Colon (tissue), 2 donors: ENCODE data around the gene NDUFAF5.

Experiments used
- FAIRE-seq: peaks from 2 replicates; lab custom pipeline; 2012; peaks lifted over from hg19 to GRCh38; lab: Jason Lieb, UNC
- donor health status: control.
- donor health status: control.

NDUFAF5 gene

GRCh38 chr20:13778827-13779226 is 6.0 kb upstream of the NDUFAF5 start:
- no peak for FAIRE-seq

GRCh38 chr20:13783528-13783927 is 1.3 kb upstream of the NDUFAF5 start:
- no peak for FAIRE-seq

- FAIRE-seq: no peak
Observed at GRCh38 chr20:13784271-13784892, 446 bp upstream of the NDUFAF5 start.

GRCh38 chr20:13786143-13786828 is 1.5 kb downstream of the NDUFAF5 start:
- FAIRE-seq: no peak

GRCh38 chr20:13788167-13788834 is 3.5 kb downstream of the NDUFAF5 start:
- no peak for FAIRE-seq

- no peak for FAIRE-seq
Observed at GRCh38 chr20:13790708-13791107, 5.9 kb downstream of the NDUFAF5 start.

- no peak for FAIRE-seq
Observed at GRCh38 chr20:13791540-13792459, 7.0 kb downstream of the NDUFAF5 start.

- no peak for FAIRE-seq
Observed at GRCh38 chr20:13793001-13793400, 8.2 kb downstream of the NDUFAF5 start.

GRCh38 chr20:13794667-13795066 is 9.8 kb downstream of the NDUFAF5 start:
- FAIRE-seq: no peak

- FAIRE-seq: no peak
Observed at GRCh38 chr20:13799040-13799439, 14.2 kb downstream of the NDUFAF5 start.

GRCh38 chr20:13799974-13800373 is 15.1 kb downstream of the NDUFAF5 start:
- no peak for FAIRE-seq

GRCh38 chr20:13800728-13801134 is 15.9 kb downstream of the NDUFAF5 start:
- FAIRE-seq: no peak

- no peak for FAIRE-seq
Observed at GRCh38 chr20:13809373-13809772, 24.5 kb downstream of the NDUFAF5 start.

GRCh38 chr20:13809855-13810254 is 25.0 kb downstream of the NDUFAF5 start:
- FAIRE-seq: no peak

GRCh38 chr20:13810446-13810845 is 25.6 kb downstream of the NDUFAF5 start:
- FAIRE-seq: no peak

GRCh38 chr20:13813910-13814309 is 29.1 kb downstream of the NDUFAF5 start:
- FAIRE-seq: no peak

- FAIRE-seq: no peak
Observed at GRCh38 chr20:13814672-13815071, 29.8 kb downstream of the NDUFAF5 start.

- FAIRE-seq: no peak
Observed at GRCh38 chr20:13816757-13817156, 31.9 kb downstream of the NDUFAF5 start.

GRCh38 chr20:13817342-13817741 is 32.5 kb downstream of the NDUFAF5 start:
- FAIRE-seq: no peak

GRCh38 chr20:13819885-13820645 is 35.2 kb downstream of the NDUFAF5 start:
- no peak for FAIRE-seq

GRCh38 chr20:13821876-13822275 is 37.0 kb downstream of the NDUFAF5 start:
- FAIRE-seq: no peak

- no peak for FAIRE-seq
Observed at GRCh38 chr20:13822459-13822858, 37.6 kb downstream of the NDUFAF5 start.
